GM21529 (cell line): ENCODE measurements around the gene ARNT2.

ENCODE experiments used
- ATAC-seq: cut with Tn5 transposase; IDR thresholded peaks from one replicate; pipeline ENCODE4 v1.9.1; 2021; ENCODE audit not compliant: unreplicated experiment

Gene ARNT2

GRCh38 chr15:80487839-80488390, 83.7 kb downstream of the ARNT2 start:
- ATAC-seq = no peak

GRCh38 chr15:80489030-80489594, 84.9 kb downstream of the ARNT2 start:
- ATAC-seq = no peak

- ATAC-seq = no peak
Measured at GRCh38 chr15:80490431-80490990, 86.3 kb downstream of the ARNT2 start.

- ATAC-seq = no peak
Measured at GRCh38 chr15:80491163-80491847, 87.1 kb downstream of the ARNT2 start.

- no peak for ATAC-seq
Measured at GRCh38 chr15:80492409-80492808, 88.2 kb downstream of the ARNT2 start.

- ATAC-seq = no peak
Measured at GRCh38 chr15:80492874-80493273, 88.7 kb downstream of the ARNT2 start.

- ATAC-seq = no peak
Measured at GRCh38 chr15:80494351-80494751, 90.2 kb downstream of the ARNT2 start.

- ATAC-seq = no peak
Measured at GRCh38 chr15:80494756-80495155, 90.6 kb downstream of the ARNT2 start.

- no peak for ATAC-seq
Measured at GRCh38 chr15:80495401-80495942, 91.3 kb downstream of the ARNT2 start.

- ATAC-seq = no peak
Measured at GRCh38 chr15:80496096-80496495, 91.9 kb downstream of the ARNT2 start.

GRCh38 chr15:80497221-80497620, 93.0 kb downstream of the ARNT2 start:
- no peak for ATAC-seq

- ATAC-seq = no peak
Measured at GRCh38 chr15:80498652-80499051, 94.5 kb downstream of the ARNT2 start.

GRCh38 chr15:80500021-80500420, 95.8 kb downstream of the ARNT2 start:
- ATAC-seq = no peak

- ATAC-seq = no peak
Measured at GRCh38 chr15:80501476-80501875, 97.3 kb downstream of the ARNT2 start.

GRCh38 chr15:80502782-80503181, 98.6 kb downstream of the ARNT2 start:
- no peak for ATAC-seq

- no peak for ATAC-seq
Measured at GRCh38 chr15:80503319-80503952, 99.3 kb downstream of the ARNT2 start.

GRCh38 chr15:80504931-80505330, 100.7 kb downstream of the ARNT2 start:
- ATAC-seq = no peak

GRCh38 chr15:80506286-80506893, 102.2 kb downstream of the ARNT2 start:
- ATAC-seq = no peak

GRCh38 chr15:80507131-80507530, 102.9 kb downstream of the ARNT2 start:
- ATAC-seq = no peak

GRCh38 chr15:80507638-80508316, 103.6 kb downstream of the ARNT2 start:
- no peak for ATAC-seq

GRCh38 chr15:80508783-80509182, 104.6 kb downstream of the ARNT2 start:
- no peak for ATAC-seq
